A172 (cell line): ENCODE data around the gene MINDY1. TPM values are rescaled to one million over a fixed set of nuclear protein-coding genes. Genes with fewer than 3 reads are reported as not detected.
A peak's percentile ranks its signal among the peaks of the same experiment; 100 is the strongest.

Experiments
- DNase-seq: peaks from one replicate; pipeline ENCODE4 v3.0.0-alpha.2; 2015; ENCODE audit warnings: low spot score
- total RNA-seq: library from RNA; depleted of rRNA; stranded (reverse); fragments of >200 nt; shearing (Covaris generic); gene quantifications from 2 replicates; pipeline ENCODE4 v1.2.3, GENCODE V29; 2014

The MINDY1 gene
- total RNA-seq, 1 experiment from 2014 or later = 9.3 TPM

GRCh38 chr1:151012684-151013471, 6.2 kb upstream of the MINDY1 start:
- DNase-seq = no peak

DNA sequence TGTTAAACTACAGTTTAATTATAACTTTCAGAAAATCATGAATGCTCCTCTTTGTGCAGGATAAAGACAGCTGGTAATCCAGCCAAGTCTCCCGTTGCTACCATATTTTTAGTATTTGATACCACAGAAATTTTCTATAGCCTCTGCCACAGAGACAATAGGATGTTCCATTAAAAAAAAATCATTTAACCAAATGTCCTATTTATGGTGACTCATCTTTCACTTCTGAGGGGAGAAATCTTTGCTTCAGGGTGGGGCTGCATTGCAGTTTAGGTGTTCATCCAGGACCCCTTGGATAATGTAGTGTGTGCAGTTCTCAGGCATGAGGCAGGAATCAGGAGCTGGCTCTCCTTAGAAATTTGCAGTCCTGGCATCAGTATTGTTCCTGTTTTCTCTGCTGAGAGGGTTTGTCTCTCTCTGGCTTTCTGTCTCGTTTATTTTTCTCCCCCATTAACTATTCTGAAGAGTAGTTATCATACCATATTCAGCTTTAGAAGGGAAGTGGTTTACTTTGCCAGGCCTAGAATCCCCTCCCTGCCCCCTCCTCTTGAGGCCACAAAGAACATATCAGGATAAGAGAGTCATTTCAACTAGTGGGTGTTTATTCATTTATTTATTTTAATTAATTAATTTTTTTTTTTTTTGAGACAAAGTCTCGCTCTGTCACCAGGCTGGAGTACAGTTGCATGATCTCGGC, 4.6 kb upstream of the MINDY1 start:
- no peak for DNase-seq

DNA sequence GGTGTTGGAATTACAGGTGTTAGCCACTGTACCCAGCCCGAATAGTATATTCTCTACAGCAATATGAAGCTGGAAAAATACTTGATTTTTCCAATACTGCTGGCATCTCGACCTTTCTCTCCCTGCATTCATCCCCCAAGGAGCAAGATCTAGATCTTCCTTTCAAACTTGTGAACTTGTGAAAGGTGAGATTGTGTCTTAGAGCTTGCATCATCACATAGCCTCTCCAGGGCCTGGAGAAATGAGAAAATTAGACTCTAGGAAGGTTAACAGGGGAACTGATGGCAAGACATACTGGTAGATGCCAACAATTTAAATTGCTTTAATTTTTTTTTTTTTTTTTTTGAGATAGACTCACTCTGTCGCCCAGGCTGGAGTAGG, 3.6 kb upstream of the MINDY1 start:
- no peak for DNase-seq

DNA sequence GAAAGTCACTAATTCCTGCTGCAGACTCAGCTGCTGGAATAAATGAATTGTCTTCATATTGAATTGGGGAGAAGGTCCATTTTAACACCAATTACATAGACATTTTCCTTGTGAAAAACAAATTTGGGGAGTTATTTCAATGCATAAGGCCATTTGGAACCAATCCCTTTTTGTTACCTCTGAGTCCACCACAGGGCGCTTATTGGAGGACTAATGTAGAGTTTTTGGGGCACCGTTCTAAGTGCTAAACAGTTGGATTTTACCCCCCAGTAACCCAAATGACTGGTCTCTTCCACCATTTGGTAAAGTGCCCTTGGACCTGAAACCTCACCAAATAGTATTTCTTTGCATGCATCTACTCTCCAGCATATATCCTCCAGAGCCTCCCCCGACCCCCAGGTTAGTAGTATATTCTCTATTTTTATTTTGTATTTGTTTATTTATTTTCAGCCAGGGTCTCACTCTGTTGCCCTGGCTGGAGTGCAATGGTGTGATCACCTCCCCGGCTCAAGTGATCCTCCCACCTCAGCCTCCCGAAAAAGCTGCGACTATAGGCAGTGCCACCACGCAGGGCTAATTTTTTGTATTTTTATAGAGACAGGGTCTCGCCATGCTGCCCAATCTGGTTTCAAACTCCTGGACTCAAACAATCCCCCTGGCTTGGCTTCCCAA, 3.1 kb upstream of the MINDY1 start:
- DNase-seq = no peak

DNA sequence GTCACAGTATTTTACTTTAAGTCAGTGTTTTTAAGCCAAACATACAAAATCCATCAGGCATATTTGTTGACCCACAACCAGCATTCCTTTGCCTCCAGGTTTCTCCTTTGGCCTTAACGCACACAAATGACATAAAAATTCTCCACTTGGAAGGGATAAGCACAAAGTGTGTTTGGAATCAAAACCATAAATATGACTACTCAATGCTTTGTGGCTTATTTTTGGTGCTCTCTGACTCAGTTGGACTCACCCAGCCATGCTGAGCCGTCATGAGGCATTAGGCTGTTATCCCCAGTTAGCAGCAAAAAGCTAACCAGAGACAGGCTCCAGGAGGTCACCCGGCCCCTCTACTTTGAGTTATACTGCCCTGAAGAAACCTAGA, 2.5 kb upstream of the MINDY1 start:
- DNase-seq = no peak

- DNase-seq = peak; percentile 95
Measured at GRCh38 chr1:151008244-151009205, 1.8 kb upstream of the MINDY1 start, which contains the start of gene PRUNE1. Gene PRUNE1, plus strand, starts transcription at chr1:151008449. Its CDS starts 184 bp downstream, at chr1:151008633.

GRCh38 chr1:151007853-151008243, 1.1 kb upstream of the MINDY1 start:
- no peak for DNase-seq

DNA sequence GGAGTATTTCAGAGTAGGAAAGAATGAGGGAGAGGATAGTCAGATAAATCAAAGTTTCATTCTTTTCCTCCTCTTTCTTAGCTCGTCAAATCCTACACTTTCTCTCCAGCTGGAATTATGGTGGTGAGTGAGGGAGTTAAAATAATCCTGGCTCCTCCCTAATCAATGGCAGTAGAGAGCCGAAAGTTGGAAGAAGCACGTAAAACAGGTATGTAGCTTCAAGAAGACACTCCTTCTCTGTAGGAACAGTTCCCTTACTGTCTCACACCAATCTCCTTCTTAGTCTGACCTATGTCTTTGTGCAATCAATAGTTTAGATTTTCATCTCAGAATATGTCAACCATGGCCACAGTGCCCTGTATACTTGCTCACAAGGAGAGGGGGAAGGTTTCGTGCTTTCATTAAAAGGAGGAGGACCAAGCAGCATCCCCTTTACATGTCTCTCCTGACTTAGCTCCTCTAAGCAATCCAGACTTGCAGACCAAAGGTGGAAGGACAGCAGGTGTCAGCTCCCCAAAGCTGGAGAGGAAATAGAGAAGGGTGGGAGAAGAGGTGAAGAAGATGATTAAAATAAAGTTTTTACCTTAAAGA, 878 bp downstream of the MINDY1 start:
- DNase-seq = no peak

DNA sequence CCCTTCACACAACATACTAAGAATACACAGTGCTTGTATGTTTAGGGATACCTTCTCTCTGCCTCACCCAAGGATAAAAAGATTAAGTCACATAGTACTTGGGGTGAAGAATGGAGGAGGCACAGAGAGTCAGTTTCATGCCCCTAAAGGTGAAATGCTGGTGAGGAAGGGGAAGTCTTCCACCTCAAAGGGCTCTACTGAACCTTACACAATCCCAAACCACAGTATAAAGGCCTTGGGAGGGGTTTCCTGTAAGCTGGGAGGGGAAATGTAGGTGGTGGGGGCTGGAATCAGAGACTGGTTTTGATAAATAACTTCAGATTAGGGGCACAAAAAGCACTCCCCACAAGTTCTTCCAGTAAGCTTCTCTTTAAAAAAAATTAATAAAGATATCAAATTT, 3.5 kb downstream of the MINDY1 start:
- no peak for DNase-seq

GRCh38 chr1:151002611-151003010, 4.1 kb downstream of the MINDY1 start:
- DNase-seq = no peak

GRCh38 chr1:151002051-151002450, 4.7 kb downstream of the MINDY1 start:
- DNase-seq = no peak

DNA sequence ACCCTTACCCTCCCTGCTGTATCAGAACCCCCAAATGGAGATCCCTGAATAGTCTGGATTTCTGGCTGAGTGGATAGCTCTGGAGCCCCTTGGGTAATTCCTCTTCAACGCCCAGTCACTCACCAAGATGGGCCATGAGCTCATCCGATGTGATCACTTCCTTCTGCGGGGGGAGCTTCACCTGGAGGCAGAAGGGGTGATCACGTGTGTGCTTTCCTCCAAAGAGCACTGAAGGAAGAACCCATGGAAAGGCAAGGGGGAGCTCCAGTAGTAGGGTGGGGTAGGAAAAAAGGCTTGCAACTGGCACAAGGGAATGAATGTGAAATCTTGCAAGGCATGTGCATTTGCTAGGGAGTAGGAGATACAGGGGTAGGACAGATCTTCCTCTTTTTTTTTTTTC, 5.1 kb downstream of the MINDY1 start:
- DNase-seq = no peak

- DNase-seq = no peak
Measured at GRCh38 chr1:151000408-151000807, 6.3 kb downstream of the MINDY1 start.

DNA sequence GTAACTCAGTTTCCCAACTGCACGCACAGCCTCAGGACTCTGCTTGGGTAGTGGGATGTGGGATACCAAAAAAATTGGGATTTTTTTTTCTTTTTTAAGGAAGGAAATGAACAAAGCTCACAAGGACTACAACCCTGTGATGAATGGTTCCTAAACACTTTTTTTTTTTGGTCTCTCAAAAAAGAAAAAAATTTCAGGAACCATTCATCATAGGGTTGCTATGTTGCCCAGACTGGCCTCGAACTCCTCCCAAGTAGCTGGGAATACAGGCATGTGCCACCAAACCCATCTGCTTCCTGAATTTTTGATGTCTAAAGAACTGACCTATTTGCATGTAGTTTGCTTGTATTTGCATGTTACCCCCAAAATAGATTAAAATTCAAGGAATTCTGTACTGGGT, 6.8 kb downstream of the MINDY1 start:
- no peak for DNase-seq

- peak; percentile 98 for DNase-seq
Measured at GRCh38 chr1:150999051-150999674, 7.5 kb downstream of the MINDY1 start.

GRCh38 chr1:150997949-150998348, 8.8 kb downstream of the MINDY1 start:
- DNase-seq = no peak

DNA sequence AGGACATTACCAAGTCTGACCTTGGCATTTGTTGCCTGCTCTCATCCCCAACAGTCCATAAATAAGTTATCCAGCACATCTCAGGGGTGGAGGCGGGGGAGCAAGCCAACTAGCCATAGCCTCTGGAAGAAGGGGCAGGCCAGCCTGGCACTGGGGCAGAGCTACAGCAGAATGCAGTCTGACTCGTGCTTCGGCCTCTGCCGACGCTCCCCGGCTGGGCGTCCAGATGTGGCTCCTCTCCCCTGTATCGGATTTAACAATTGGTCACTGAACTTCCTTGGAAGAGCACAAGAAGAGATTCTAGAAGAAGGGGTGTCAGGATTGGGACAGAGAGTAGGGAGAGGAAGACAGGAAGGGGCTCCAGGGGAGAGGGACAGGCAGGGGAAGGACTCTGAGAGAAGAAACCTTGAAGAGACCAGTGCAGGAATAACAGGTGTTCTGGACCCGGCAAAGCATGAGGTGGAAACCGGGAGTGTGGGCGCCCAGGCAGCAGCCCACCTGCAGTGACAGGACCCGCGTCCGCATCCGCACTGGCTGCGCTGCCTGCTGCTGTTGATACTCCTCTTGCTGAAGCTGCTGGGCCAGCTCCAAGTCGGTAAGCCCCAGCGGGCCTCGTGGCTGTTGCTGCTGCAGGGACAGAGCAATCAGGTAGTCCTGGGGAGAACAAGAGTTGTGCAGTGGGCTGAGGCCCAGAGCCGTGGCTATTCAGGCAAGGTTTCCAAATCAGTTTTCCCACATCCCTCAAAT, 9.4 kb downstream of the MINDY1 start:
- DNase-seq = no peak

- DNase-seq = no peak
Measured at GRCh38 chr1:150995896-150996295, 10.8 kb downstream of the MINDY1 start.

- no peak for DNase-seq
Measured at GRCh38 chr1:150995460-150995859, 11.2 kb downstream of the MINDY1 start.

- no peak for DNase-seq
Measured at GRCh38 chr1:150994248-150994647, 12.5 kb downstream of the MINDY1 start.
